Gastroesophageal sphincter (tissue), 3 donors: ENCODE data around the gene HS6ST3.

Experiments
- CTCF ChIP-seq, 4 experiments: fragments of 200-600 bp in 2 of 4; fragments of 450-650 bp in 2 of 4; sonication (generic) in 1 of 4; IDR thresholded peaks; one replicate each; pipeline ENCODE4 v1.5.1; 2017 to 2019; ENCODE audit warnings: antibody characterized with exemption in 4 of 4, mild to moderate bottlenecking in 2 of 4, moderate library complexity in 2 of 4
- POLR2A ChIP-seq, 2 donors: fragments of 450-650 bp; IDR thresholded peaks; one replicate each; pipeline ENCODE4 v1.6.1; 2017; ENCODE audit warnings: antibody characterized with exemption in 2 of 2, mild to moderate bottlenecking in 2 of 2, moderate library complexity in 1 of 2

- no peak for TF ChIP-seq POLR2A (IDR thresholded peaks at IDR 0.05)
- no peak for TF ChIP-seq CTCF (IDR thresholded peaks at IDR 0.05)
Measured at GRCh38 chr13:96684907-96685306, 595.0 kb downstream of the HS6ST3 start.
